GM12878 (cell line): ENCODE data around the gene RALGPS1.

Experiments
- BHLHE40 ChIP-seq, 2 experiments: fragments of 450-650 bp in 1 of 2; IDR thresholded peaks; 2 replicates each; pipeline ENCODE4 v1.6.1; 2011 to 2017; ENCODE audit warnings: low read depth in 2 of 2, borderline replicate concordance in 1 of 2, improper control_type of control experiment in 1 of 2, low read length in 1 of 2, mild to moderate bottlenecking in 1 of 2
- CTCF ChIP-seq, 3 experiments: IDR thresholded peaks in 2 of 3; conservative IDR thresholded peaks in 1 of 3; 2 replicates each; pipeline ENCODE4 v1.5.1; 2011; ENCODE audit warnings: low read depth in 3 of 3, low read length in 3 of 3, mild to moderate bottlenecking in 3 of 3, control low read depth in 2 of 3, moderate library complexity in 2 of 3, inconsistent platforms in 1 of 3, mixed read lengths in 1 of 3; ENCODE audit not compliant: control insufficient read depth in 2 of 3, insufficient read depth in 1 of 3; ENCODE audit errors: extremely low read depth in 1 of 3
- E2F8 ChIP-seq: fragments of 450-650 bp; IDR thresholded peaks from 2 replicates; pipeline ENCODE4 v1.6.1; 2018; ENCODE audit warnings: mild to moderate bottlenecking, low read depth, moderate library complexity; ENCODE audit not compliant: partially characterized antibody
- EZH2 ChIP-seq: IDR thresholded peaks from 2 replicates; pipeline ENCODE4 v1.6.1; 2012; ENCODE audit warnings: low read depth, mild to moderate bottlenecking, control low read depth, inconsistent platforms, low read length, borderline replicate concordance; ENCODE audit not compliant: control insufficient read depth
- HDAC2 ChIP-seq: fragments of 200-600 bp; sonication (generic); IDR thresholded peaks from 2 replicates; pipeline ENCODE4 v1.6.1; 2017
- HDGF ChIP-seq: fragments of 450-650 bp; IDR thresholded peaks from 2 replicates; pipeline ENCODE4 v1.6.1; 2016; ENCODE audit warnings: antibody characterized with exemption
- MXI1 ChIP-seq: fragments of 150-350 bp; IDR thresholded peaks from 2 replicates; pipeline ENCODE4 v1.6.1; 2011; ENCODE audit warnings: low read depth, mild to moderate bottlenecking, inconsistent platforms, low read length, improper control_type of control experiment
- MYC ChIP-seq: IDR thresholded peaks from 2 replicates; pipeline ENCODE4 v1.6.1; 2011; ENCODE audit warnings: mild to moderate bottlenecking, low read length, moderate library complexity, inconsistent platforms; ENCODE audit not compliant: insufficient read depth, insufficient replicate concordance, insufficient read length, severe bottlenecking
- POLR2A ChIP-seq: IDR thresholded peaks from 2 replicates; pipeline ENCODE4 v1.6.1; 2011; ENCODE audit warnings: low read depth, mild to moderate bottlenecking, low read length
- SRF ChIP-seq, 2 experiments: IDR thresholded peaks; 2 replicates each; pipeline ENCODE4 v1.6.1; 2011; ENCODE audit warnings: low read depth in 2 of 2, low read length in 2 of 2, mild to moderate bottlenecking in 1 of 2, moderate library complexity in 1 of 2

DNA sequence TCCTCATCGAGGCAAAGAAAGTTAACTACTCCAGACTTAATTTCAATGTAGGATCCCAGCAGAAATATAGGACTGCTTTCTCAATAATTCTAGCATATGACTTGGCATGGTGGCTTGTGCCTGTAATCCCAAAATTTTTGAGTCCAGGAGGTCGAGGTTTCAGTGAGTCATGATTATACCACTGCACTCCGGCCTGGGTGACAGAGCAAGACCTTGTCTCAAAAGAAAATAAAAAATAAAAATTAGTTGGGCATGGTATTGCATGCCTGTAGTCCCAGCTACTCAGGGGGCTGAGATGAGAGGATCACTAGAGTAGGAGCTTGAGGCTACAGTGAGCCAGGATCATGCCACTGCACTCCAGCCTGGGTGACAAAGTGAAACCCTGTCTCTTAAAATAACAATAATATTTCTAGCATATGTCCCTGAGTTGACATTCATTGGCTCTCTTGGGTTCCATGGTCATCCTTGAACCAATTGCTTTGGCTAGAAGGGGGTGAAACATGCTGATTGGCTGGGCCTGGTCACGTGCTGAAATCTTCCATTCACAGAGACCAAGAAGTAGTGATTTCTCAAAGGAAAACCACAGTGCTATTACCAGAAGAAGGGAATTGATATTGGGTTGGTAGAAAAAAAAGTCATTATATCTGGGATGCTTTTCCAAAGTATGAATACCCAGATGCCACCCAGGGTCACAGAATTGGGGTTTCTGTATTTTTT, 318.4 kb downstream of the RALGPS1 start:
- TF ChIP-seq EZH2 (no peak), BHLHE40 (IDR thresholded peaks at IDR 0.05; ENCODE audit: borderline replicate concordance in 1 of 2, low read depth in 2 of 2, low read length in 1 of 2) (peak in 1 of 2 experiments; percentile 6; a peak in 1 of 4 replicates), MYC (no peak), CTCF (IDR thresholded peaks at IDR 0.05 in 2 of 3, conservative IDR thresholded peaks at IDR 0.05 in 1 of 3; ENCODE audit: control insufficient read depth in 2 of 3, extremely low read depth in 1 of 3, insufficient read depth in 1 of 3, low read depth in 3 of 3, low read length in 3 of 3) (no peak), HDGF (no peak), MXI1 (no peak), E2F8 (no peak), HDAC2 (no peak), SRF (IDR thresholded peaks at IDR 0.05; ENCODE audit: low read depth in 2 of 2, low read length in 2 of 2) (no peak), POLR2A (no peak)
